CD14-positive monocyte (primary cell): Measurements from ENCODE around the gene TIMM21. TPM values are rescaled to one million over a fixed set of nuclear protein-coding genes. Genes with fewer than 3 reads are reported as not detected.

Experiments used
- DNase-seq, 3 donors: peaks; one replicate each; pipeline ENCODE4 v3.0.0-alpha.2; 2011 to 2022
- H2AFZ ChIP-seq: 2 replicates; pipeline ENCODE4 v1.6.0; 2012; ENCODE audit warnings: mild to moderate bottlenecking, low read depth, low read length, inconsistent platforms; ENCODE audit not compliant: insufficient read depth, poor library complexity, severe bottlenecking
- H3K27ac ChIP-seq, 2 donors: 1 replicate in 1 of 2; 2 replicates in 1 of 2; pipeline ENCODE4 v1.5.1; 2012 to 2013; ENCODE audit warnings: low read length in 2 of 2, control low read depth in 1 of 2, inconsistent platforms in 1 of 2, low read depth in 1 of 2, mild to moderate bottlenecking in 1 of 2
- H3K27me3 ChIP-seq, 2 donors: one replicate each; pipeline versions ENCODE4 v1.6.0 to v1.6.1; 2011 to 2013; ENCODE audit warnings: low read length in 2 of 2; ENCODE audit not compliant: control insufficient read depth in 2 of 2, insufficient read depth in 2 of 2
- H3K36me3 ChIP-seq, 2 donors: replicated peaks in 1 of 2; 1 replicate in 1 of 2; 2 replicates in 1 of 2; pipeline versions ENCODE4 v1.5.1 to v1.6.1; 2012 to 2013; ENCODE audit warnings: low read length in 2 of 2, control low read depth in 1 of 2, inconsistent platforms in 1 of 2, mild to moderate bottlenecking in 1 of 2; ENCODE audit not compliant: insufficient read depth in 2 of 2, control insufficient read depth in 1 of 2
- H3K4me1 ChIP-seq, 2 donors: 1 replicate in 1 of 2; 2 replicates in 1 of 2; pipeline versions ENCODE4 v1.5.1 to v1.6.1; 2012 to 2013; ENCODE audit warnings: low read length in 2 of 2, control low read depth in 1 of 2, inconsistent platforms in 1 of 2, mild to moderate bottlenecking in 1 of 2, moderate library complexity in 1 of 2; ENCODE audit not compliant: insufficient read depth in 2 of 2, control insufficient read depth in 1 of 2
- H3K4me2 ChIP-seq: replicated peaks from 2 replicates; pipeline ENCODE3; 2012; ENCODE audit warnings: low read length, moderate library complexity, mild to moderate bottlenecking; ENCODE audit not compliant: poor library complexity, severe bottlenecking; ENCODE audit errors: extremely low read depth
- H3K4me3 ChIP-seq, 3 experiments: fragments of 200-600 bp in 1 of 3; sonication (generic) in 1 of 3; replicated peaks in 1 of 3; 1 replicate in 2 of 3; 2 replicates in 1 of 3; pipeline ENCODE4 v1.5.1; 2011 to 2013; ENCODE audit warnings: low read length in 3 of 3, mild to moderate bottlenecking in 3 of 3, control low read depth in 2 of 3, low read depth in 2 of 3, inconsistent platforms in 1 of 3, moderate library complexity in 1 of 3
- H3K79me2 ChIP-seq: 2 replicates; pipeline ENCODE4 v1.6.0; 2012; ENCODE audit warnings: mild to moderate bottlenecking, control low read depth, inconsistent platforms, low read length, moderate library complexity; ENCODE audit not compliant: insufficient read depth
- H3K9ac ChIP-seq: 2 replicates; pipeline ENCODE4 v1.6.0; 2017; ENCODE audit warnings: low read length, mild to moderate bottlenecking; ENCODE audit not compliant: insufficient read depth, poor library complexity, severe bottlenecking
- H3K9me3 ChIP-seq, 2 donors: replicated peaks in 1 of 2; 1 replicate in 1 of 2; 2 replicates in 1 of 2; pipeline versions ENCODE4 v1.5.1 to v1.6.1; 2012 to 2013; ENCODE audit warnings: low read length in 2 of 2, control low read depth in 1 of 2; ENCODE audit not compliant: control insufficient read depth in 1 of 2, insufficient read depth in 1 of 2
- H4K20me1 ChIP-seq: 2 replicates; pipeline ENCODE4 v1.6.0; 2012; ENCODE audit warnings: mild to moderate bottlenecking, low read length, control low read depth, moderate library complexity; ENCODE audit not compliant: insufficient read depth
- H3K27ac Mint-ChIP-seq, 7 donors: one replicate each; pipeline ENCODE4 v1.8.0; 2020; ENCODE audit warnings: mild to moderate bottlenecking in 7 of 7, mixed read lengths in 7 of 7, moderate library complexity in 6 of 7, inconsistent platforms in 2 of 7
- H3K27me3 Mint-ChIP-seq, 3 donors: one replicate each; pipeline ENCODE4 v1.8.0; 2021 to 2022; ENCODE audit warnings: low read depth in 3 of 3, mild to moderate bottlenecking in 3 of 3, mixed read lengths in 3 of 3, moderate library complexity in 3 of 3, inconsistent platforms in 1 of 3
- H3K36me3 Mint-ChIP-seq, 2 donors: one replicate each; pipeline ENCODE4 v1.8.0; 2020; ENCODE audit warnings: mixed read lengths in 2 of 2, inconsistent platforms in 1 of 2, mild to moderate bottlenecking in 1 of 2
- H3K4me1 Mint-ChIP-seq: one replicate; pipeline ENCODE4 v1.8.0; 2020; ENCODE audit warnings: mild to moderate bottlenecking, mixed read lengths
- H3K4me3 Mint-ChIP-seq, 2 donors: one replicate each; pipeline ENCODE4 v1.8.0; 2020; ENCODE audit warnings: mild to moderate bottlenecking in 2 of 2, mixed read lengths in 2 of 2, moderate library complexity in 1 of 2
- H3K9me3 Mint-ChIP-seq, 7 donors: one replicate each; pipeline ENCODE4 v1.8.0; 2020 to 2022; ENCODE audit warnings: mixed read lengths in 7 of 7, mild to moderate bottlenecking in 6 of 7, moderate library complexity in 6 of 7, inconsistent platforms in 2 of 7
- WGBS: methylation state at CpG from one replicate; pipeline ENCODE4 v1.1.5; 2013; ENCODE audit warnings: missing lambda C conversion rate; ENCODE audit not compliant: insufficient coverage; 5-methylcytosine and 5-hydroxymethylcytosine counted together
- intact Hi-C, 2 donors: fragments of 100-400 bp; cut with micrococcal nuclease; formaldehyde crosslinking; loops; one replicate each; pipeline versions ENCODE4 v1.15.0 to v1.15.1; 2023
- polyA plus RNA-seq, 3 donors: library from polyadenylated mRNA; depleted of rRNA in 1 of 3; unstranded in 2 of 3; stranded (reverse) in 1 of 3; fragments of 300-500 nt in 2 of 3; fragments of >200 nt in 1 of 3; fragmentation: Illumina TruSeq in 2 of 3; gene quantifications; 1 replicate in 2 of 3; 2 replicates in 1 of 3; pipeline ENCODE4 v1.2.3, GENCODE V29; 2012 to 2021
- TF ChIP-seq, protein P1 (sequence below): fragments of 200-600 bp; IDR thresholded peaks from one replicate; pipeline ENCODE4 v1.8.0; 2022; ENCODE audit warnings: antibody characterized with exemption, mild to moderate bottlenecking

Gene TIMM21
- polyA plus RNA-seq, 3 donors: 11.0 to 15.6 (median 14.7) TPM

DNA sequence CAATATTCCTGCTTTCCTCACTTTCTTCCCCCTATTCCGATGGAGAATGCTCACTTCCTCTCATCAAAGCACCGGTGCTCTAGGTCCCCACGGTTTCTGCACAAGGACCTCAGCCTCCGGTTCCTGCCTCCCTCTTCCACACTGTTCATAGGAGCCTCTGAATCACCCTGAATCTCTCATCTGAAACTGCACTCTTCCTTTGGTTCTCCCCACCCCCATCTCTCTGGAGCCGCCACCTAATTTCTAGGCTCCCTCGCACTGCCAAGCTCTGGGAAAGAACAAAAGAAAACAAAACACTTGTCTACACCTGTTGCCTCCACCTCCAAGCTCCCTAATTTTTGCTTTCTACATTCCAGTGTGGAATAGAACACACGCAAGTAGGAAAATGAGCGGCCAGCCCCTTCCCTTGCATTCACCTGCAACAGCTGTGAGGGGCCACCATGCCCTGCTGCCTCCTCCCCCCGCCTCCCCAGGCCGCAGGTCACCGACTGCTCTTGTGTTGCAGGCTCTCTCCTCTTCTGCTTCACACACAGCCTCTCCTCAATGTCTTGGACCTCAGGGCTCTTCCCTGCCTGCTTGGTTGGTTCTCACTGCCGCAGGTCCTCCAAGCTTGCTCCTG lies 10.3 kb upstream of the TIMM21 start:
- no peak overlapping the region for H3K27ac Mint-ChIP-seq
- no peaks in the 10 kb centered on the region for H3K9me3 Mint-ChIP-seq
- Histone ChIP-seq H3K4me3 (no peak overlapping the region), H3K27me3 (no peaks in the 10 kb centered on the region), H3K9ac (no peak overlapping the region), H4K20me1 (no peaks in the 10 kb centered on the region), H3K79me2 (no peaks in the 10 kb centered on the region), H3K36me3 (no peaks in the 10 kb centered on the region), H3K4me1 (peaks cover 11% of the 10 kb centered on the region in 2 donors), H3K9me3 (no peaks in the 10 kb centered on the region), H2AFZ (no peak overlapping the region), H3K27ac (no peak overlapping the region), H3K4me2 (no peak overlapping the region)
- no peak for DNase-seq
- intact Hi-C loops: no loop called here
- no peaks in the 10 kb centered on the region for H3K36me3 Mint-ChIP-seq
- WGBS: 88% methylated on average over 12 of the region's 12 CpGs
- peaks cover 4 to 6% (median 6%) of the 10 kb centered on the region in 3 donors for H3K27me3 Mint-ChIP-seq
- no peak overlapping the region for H3K4me3 Mint-ChIP-seq
- peaks cover 13% of the 10 kb centered on the region for H3K4me1 Mint-ChIP-seq
- TF ChIP-seq, protein P1, sequence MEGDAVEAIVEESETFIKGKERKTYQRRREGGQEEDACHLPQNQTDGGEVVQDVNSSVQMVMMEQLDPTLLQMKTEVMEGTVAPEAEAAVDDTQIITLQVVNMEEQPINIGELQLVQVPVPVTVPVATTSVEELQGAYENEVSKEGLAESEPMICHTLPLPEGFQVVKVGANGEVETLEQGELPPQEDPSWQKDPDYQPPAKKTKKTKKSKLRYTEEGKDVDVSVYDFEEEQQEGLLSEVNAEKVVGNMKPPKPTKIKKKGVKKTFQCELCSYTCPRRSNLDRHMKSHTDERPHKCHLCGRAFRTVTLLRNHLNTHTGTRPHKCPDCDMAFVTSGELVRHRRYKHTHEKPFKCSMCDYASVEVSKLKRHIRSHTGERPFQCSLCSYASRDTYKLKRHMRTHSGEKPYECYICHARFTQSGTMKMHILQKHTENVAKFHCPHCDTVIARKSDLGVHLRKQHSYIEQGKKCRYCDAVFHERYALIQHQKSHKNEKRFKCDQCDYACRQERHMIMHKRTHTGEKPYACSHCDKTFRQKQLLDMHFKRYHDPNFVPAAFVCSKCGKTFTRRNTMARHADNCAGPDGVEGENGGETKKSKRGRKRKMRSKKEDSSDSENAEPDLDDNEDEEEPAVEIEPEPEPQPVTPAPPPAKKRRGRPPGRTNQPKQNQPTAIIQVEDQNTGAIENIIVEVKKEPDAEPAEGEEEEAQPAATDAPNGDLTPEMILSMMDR: no peak

DNA sequence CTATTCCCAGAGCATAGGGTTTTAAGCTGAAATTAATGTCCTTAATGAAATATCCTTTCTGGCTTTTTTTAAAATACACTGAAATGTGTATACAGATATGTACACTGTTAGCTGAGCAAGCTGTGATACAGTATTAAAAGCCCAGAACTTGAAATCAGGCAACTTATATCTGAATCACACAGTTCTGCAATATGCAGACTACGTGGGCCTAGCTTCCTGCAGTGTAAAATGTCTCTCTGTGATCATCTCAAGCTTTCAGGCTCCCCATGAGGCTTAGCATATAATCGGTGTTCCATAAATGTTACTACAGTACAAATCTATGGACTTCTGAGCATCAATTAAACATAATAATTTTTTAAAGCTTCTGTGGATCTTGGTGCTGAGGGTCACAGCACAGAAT lies 8.9 kb upstream of the TIMM21 start:
- intact Hi-C loops: no loop called here
- H2AFZ ChIP-seq: peak overlapping the region; percentile 72

More for the DNA sequence above, 8.9 kb upstream of the TIMM21 start:
- no peaks in the 10 kb centered on the region for H4K20me1 ChIP-seq
- H3K27ac Mint-ChIP-seq: peak overlapping the region in 2 of 7 donors; percentile 26 to 53
- H3K27me3 Mint-ChIP-seq: peaks cover 3 to 6% (median 4%) of the 10 kb centered on the region in 3 donors
- peaks cover 13% of the 10 kb centered on the region for H3K4me1 Mint-ChIP-seq
- H3K27me3 ChIP-seq: no peaks in the 10 kb centered on the region
- no peak overlapping the region for H3K4me2 ChIP-seq
- H3K36me3 ChIP-seq: no peaks in the 10 kb centered on the region
- no peak overlapping the region for H3K4me3 ChIP-seq
- peaks cover 11% of the 10 kb centered on the region in 2 donors for H3K4me1 ChIP-seq
- TF ChIP-seq, protein P1: no peak
- H3K36me3 Mint-ChIP-seq: no peaks in the 10 kb centered on the region
- no peaks in the 10 kb centered on the region for H3K79me2 ChIP-seq
- peak overlapping the region in 1 of 2 donors; percentile 2 for H3K27ac ChIP-seq
- no peaks in the 10 kb centered on the region for H3K9me3 Mint-ChIP-seq
- H3K9ac ChIP-seq: no peak overlapping the region
- no peaks in the 10 kb centered on the region for H3K9me3 ChIP-seq
- H3K4me3 Mint-ChIP-seq: no peak overlapping the region
- no peak for DNase-seq
- WGBS: 17% methylated on average over 1 of the region's 2 CpGs
